GM12873 (cell line): ENCODE results near the gene NAB2.

Experiments
- CTCF ChIP-seq: IDR thresholded peaks from 2 replicates; pipeline ENCODE4 v1.5.1; 2012; ENCODE audit warnings: low read depth, mild to moderate bottlenecking, moderate library complexity, low read length, control low read depth; ENCODE audit not compliant: insufficient read depth; ENCODE audit errors: missing control alignments

Gene NAB2

GRCh38 chr12:57099047-57099714 is 10.3 kb downstream of the NAB2 start:
- TF ChIP-seq CTCF = no peak

- TF ChIP-seq CTCF = no peak
Observed at GRCh38 chr12:57099766-57100165, 10.9 kb downstream of the NAB2 start.

GRCh38 chr12:57101892-57102695 is 13.2 kb downstream of the NAB2 start:
- no peak for TF ChIP-seq CTCF

GRCh38 chr12:57103856-57104255 is 14.9 kb downstream of the NAB2 start:
- no peak for TF ChIP-seq CTCF

- no peak for TF ChIP-seq CTCF
Observed at GRCh38 chr12:57104292-57104910, 15.5 kb downstream of the NAB2 start.

GRCh38 chr12:57105011-57105753 is 16.3 kb downstream of the NAB2 start:
- no peak for TF ChIP-seq CTCF
